Activated CD4-positive, alpha-beta T cell treated with anti-CD3 and anti-CD28 coated beads, Interleukin-2, amount 50 U/mL, for 4 hours (primary cell): Measurements from ENCODE around the gene PRPF40A.
A peak's percentile ranks its signal among the peaks of the same experiment; 100 is the strongest.

Source experiments
- DNase-seq, 2 experiments: peaks; one replicate each; pipeline ENCODE4 v3.0.0-alpha.2; 2020

The PRPF40A gene

DNA sequence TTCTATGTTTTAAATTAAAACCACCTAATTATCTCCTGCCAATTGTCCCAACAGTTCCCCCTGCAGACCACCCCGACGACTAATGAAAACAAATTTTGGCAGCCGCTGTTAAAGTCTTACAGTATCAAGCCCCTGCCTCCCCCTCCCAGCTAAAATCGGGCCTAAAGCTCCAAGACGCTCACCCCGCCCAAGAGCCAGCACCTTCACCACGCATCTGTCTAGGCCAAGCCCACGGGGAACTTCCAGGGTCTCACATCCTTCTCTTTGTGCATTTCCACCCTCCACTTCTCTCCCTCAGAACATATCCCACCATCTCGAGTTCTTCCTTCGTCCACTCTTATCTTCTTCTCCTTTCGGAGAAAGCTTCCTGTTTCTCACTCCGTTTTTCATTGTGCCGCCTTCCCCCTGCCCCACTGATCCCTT is 445 bp downstream of the PRPF40A start:
- peak; percentile 25 to 27 for DNase-seq

DNA sequence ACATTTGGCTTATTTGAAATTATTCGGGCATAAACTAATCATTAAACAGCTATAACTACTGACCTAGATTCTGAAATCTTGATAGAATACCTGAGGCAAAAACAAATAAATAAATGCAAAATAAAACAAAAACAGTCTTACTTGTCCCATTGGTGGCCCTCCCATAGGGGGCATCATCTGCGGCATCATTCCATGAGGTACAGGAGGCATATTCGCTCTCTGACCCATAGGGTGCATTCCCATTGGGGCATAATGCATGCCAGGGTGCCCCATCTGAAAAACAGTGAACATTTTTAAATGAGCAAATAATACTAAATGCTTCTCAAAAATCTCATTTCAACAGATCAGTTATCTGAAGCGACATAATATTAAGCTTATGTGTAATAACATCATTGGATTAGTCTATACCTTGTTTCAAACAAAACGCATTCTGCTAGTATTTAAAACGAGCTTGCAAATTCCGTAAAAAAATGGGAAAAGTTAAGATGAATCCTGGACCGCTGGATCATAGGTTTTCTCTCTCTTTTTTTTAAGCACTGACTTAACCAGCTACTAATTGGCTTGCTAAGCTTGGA is 1.3 kb downstream of the PRPF40A start:
- DNase-seq, result no peak

DNA sequence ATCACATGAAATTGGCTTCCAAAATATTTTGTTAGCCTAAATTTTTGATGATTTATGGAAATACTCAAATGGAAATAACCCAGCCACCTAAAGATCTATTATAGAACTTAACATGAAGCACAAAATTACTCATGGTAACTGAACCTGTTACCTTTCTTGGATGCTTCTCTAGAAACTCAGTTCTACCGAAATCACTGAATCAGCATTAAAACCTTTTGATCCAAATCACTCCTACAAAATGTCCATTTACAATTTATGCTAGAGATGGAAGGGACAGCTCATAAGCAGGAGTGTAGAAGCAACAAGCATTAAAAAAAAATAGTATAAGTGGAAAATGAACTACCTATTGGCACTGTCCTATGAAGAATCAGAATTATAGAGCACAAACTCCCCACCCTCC is 2.1 kb downstream of the PRPF40A start:
- no peak for DNase-seq

DNA sequence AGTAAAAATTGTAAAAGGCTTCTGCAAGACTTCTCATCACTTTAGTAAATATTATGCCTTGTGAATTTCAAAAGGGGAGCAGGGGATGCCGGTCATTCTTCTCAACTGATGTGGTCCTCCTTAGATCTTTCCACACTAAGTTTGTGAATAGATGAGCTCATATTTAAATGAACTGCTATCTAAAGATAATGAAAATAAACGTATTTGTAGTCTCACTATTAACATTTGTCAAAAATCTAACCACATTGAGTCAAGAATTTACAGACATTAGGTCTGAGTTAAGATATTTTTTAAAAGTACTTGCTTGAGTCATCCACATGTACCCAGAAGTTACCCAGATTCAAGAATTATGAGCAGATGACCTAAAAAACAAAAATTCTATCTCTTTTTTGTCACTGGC is 6.5 kb downstream of the PRPF40A start:
- no peak for DNase-seq

DNA sequence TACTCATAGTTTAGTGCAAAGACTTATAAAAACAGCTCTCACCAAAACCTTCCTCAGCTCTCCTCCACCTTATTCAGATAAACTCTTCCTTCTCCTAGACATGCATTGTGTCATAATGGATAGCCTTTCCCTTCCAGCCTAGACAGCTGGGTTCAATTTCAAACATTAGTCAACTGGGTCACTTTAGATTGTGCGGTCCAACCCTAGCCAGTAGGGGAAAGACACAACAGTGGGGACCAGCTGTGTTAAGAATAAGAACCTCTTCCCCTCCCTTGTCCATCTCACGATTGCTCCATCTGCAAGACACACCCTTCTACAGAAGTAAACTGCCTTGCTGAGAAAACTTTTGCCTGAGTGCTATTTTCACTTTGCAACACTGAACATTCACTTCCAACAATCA is 8.5 kb downstream of the PRPF40A start:
- DNase-seq, result no peak

DNA sequence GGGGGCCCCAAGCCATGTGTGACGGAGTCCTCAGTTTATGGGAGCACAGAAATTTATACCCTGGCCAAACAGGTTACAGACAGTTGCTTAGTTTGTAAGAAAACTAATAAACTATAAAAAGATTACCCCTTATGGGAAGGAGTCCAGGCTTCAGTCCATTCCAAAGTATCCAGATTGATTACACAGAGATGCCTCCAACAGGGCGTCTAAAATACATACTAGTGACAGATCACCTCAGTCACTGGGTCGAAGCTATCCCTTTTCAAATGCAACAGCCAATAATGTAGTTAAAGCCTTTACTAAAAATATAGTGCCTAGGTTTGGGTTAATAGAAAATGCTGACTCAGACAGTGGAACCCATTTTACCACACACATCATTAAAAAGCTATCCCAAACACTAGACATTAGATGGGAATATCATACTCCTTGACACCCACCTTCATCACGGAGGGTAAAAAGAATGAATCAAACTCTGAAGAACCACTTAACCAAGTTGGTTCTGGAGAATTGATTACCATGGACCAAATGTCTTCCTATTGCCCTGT is 10.7 kb downstream of the PRPF40A start:
- DNase-seq, result no peak

DNA sequence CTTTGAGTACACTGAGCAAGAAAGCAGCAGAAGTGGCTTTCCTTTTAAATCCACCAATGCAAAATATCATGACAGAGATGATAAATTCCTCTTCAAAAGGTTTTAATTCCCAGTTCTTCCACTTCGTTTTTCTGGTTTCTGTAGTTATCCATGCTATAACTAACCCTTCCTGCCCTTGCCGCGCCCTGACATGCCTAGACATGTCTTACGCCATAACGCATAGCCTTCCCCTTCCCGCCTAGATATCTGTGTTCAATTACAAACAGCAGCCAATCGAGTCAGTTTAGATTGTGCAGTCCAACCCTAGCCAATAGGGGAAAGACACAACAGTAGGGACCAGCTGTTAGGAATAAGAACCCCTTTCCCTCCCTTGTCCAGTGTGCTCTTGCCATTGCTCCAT is 16.1 kb downstream of the PRPF40A start:
- no peak for DNase-seq

DNA sequence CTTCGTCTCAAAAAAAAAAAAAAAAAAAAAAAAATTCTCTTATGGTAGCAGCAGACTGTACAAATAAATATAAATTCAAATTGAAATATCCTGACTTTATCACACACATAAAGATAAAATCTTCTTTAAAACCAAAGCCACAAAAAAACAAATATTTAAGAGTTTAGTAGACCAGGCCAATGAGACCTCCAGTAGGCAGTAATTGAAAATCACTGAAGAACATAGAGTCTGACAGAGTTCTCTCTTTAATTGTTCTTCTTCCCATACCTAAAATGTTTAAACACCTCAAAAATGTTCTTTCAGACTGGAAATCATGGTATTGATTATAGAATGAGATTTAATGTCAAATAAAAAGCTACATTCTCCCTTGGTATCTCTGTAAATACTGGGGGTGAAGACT is 20.8 kb downstream of the PRPF40A start:
- no peak for DNase-seq

DNA sequence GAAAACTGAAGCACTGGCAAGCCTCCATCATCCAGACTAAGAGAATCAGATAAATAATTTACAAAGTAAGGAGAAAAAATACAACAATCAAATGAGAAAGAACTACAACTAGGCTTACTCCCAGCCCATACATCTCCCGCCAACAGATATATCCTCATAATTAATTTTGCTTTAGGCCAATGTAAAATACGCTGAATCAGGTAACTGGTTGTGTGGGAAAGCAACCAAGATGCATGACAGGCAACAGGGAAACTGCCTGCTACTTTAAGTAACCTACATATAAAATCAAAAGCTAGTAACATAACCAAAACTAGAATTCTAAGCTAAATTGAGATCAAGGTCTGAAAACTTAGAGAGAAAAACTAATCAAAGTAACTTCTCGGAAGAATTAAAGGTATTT is 21.5 kb downstream of the PRPF40A start:
- DNase-seq, result no peak

DNA sequence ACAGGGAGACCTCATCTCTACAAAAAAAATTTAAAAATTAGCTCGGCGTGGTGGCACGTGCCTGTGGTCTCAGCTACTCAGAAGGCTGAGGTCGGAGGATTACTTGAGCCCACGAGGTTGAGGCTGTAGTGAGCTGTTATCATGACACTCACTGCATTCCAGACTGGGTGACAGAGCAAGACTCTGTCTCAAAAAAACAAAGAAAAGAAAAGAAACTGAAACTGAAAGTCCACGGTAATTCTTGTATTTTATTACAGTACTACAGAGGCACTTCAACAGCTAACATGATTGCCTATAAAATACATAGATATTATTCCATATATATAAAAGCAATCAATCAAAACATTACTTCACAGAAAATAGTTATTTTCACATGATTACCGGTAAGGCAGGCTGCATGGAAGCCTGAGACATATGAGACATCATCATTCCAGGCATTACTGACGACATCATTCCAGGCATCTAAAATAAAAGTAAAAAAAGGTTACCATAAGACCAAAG is 23.1 kb downstream of the PRPF40A start:
- DNase-seq, result peak; percentile 29 to 33

DNA sequence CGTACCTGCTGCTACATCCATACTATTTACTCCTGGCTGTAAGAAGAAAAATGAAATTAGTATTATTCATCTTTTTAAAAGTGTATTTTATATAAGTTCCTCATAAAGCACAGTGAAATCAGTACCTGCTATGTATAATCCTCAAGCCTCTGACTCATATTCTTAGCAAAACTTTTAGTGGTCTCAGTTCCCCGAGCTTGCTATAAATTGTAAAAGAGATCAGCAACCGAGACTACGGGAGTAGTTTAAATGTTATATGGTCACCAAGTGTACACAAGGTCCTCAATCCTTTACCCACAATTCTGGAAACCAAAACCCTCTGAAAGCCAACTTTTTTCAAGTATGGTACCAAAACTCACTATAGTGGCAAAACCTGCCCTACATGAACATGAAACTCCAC is 24.2 kb downstream of the PRPF40A start:
- DNase-seq, result no peak

DNA sequence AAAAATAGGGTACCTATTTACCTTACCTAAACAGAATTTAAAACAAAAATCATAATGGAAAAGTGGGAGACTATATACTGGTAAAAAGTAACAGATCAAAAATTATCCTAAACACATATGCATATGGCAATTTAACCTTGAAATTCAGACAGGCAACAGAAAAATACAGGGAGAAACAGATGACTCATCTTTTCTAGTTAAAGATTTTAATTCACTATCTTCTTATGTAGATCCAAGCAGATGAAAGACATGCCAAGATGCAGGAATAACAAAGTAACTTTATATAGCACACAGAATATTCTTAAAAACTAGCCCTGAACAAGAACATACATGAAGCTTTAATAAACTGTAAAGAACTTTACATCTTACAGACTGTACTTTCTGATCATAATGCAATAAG is 30.9 kb downstream of the PRPF40A start:
- no peak for DNase-seq

DNA sequence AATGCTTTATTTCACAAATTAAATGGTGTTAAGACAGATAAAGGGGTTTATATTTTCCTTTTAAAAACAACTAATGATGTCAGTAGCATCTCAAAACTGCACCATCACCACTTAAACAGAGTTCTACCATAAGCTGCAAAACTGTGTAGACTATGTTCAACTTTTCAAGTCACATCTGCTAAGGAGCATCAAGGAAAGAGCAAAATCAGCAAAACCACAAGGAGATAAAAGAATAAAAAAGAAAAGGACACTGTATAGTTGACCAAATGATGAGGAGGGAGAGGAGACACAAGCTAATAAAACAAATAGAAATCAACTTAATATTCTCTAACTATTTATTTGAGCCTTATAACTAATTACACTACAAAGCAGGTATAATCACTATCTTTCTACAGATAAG is 33.9 kb downstream of the PRPF40A start:
- DNase-seq, result no peak

DNA sequence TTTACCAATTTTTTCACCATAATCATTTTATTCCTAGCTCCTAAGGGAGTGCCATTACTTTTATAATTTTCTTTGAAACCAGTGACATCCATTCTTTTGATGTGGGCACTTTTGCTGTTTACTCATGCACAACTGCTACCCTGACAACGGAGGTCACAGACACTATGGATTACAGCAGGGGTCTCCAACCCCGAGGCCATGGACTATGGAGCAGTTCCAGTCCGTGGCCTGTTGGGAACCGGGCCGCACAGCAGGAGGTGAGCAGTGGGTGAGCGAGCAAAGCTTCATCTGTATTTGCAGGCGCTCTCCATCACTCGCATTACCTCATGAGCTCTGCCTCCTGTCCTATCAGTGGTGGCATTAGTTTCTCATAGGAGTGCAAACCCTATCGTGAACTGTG is 34.6 kb downstream of the PRPF40A start:
- no peak for DNase-seq

DNA sequence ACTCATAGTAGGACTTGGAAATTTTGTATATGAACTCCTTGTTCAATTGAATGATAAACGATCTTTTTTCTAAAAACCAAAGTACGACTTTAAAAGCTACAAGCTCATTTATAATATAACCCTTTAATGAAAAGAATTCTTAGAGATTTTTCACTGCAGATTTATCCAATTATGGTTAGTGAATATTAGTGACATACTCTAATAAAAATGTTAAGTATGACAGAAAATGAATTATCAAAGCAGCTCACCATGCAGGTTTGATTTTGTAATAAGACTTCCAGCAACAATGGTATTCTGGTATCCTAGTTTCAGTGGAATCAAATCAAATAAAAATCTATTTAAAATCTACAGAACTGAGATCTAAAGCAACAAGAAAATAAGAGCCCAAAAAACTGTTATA is 38.5 kb downstream of the PRPF40A start:
- no peak for DNase-seq

DNA sequence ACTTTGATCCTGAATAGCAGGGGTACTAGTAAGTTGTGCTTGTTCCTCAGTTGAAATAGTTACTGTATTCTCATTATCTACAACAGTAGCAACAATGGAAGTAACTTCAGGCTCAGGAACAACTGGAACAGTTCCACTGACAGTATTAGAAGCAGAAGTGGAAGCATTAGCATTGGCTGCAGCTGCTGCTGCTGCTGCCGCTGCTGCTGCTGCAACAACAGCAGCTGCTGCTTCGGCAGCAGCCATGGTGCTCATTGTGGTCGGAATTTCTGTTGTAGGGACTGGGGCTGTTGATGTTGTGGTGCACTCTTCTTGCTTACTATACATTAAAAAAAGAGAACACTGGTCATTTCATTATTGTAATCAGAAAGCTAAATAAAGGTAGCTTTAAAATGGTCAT is 40.8 kb downstream of the PRPF40A start:
- no peak for DNase-seq

DNA sequence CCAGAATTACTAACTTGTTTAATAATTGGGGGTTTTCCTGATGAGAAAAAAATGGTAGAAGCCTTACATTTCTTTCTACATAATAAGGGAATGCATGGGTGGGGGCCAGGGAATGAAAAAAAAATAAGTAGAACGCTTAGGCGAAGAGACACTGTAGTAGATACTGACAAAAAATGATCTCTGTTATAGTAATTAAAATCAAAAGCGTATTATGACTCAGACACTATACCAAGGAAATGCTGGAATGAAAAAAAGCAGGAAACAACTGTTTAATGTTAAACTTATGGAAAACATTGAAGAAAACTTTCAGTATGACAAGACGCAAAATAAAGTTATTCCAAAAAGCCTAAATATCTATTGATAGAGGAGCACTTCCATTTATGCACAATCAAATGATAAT is 42.9 kb downstream of the PRPF40A start:
- no peak for DNase-seq

DNA sequence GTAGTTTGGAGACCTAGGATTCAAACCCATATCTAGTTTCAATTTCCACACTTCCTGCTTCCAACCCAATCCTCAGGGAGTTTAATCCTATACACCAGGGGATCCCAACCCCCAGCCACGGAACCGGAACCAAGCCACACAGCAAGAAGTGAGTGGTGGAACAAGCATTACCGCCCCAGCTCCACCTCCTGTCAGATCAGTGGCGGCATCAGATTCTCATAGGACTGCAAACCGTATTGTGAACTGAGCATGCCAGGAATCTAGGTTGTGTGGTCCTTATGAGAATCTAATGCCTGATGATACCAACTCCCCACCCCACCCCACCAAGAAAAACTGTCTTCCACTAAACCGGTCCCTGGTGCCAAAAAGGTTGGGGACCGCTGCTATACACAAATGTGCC is 52.5 kb downstream of the PRPF40A start:
- DNase-seq, result no peak

DNA sequence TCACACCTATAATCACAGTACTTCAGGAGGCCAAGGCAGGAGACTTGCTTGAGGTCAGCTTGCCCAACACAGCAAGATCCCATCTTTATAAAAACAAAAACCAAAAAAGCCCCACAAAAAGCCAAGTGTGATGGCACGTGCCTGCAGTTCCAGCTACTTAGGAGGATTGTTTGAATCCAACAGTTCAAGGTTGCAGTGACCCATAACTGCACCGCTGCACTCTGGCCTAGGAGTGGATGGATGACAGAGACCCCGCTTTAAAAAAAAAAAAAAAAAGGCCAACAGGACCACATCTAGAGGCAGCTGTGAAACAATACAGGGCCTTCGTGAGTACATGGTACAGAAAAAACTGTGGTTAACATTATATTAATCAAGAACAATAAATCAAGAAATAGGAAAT is 56.2 kb downstream of the PRPF40A start:
- DNase-seq, result no peak

DNA sequence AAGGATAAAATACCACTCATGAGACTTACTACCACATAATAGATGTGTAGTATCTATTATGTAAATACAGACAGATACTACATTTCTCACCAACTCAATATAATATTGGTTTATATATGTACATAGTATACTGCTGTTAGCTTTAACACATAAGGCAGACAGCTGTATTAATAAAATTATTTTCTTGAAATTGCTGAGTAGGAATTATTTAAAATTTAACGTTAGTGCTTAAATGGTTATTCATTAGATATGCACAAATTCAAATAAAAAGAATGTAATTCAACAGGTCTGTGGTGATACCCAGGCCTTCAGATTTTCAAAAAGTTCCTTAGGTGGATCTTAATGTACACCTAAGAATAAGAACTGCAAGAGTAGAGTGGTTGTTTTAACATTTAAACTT is 59.0 kb downstream of the PRPF40A start:
- no peak for DNase-seq

DNA sequence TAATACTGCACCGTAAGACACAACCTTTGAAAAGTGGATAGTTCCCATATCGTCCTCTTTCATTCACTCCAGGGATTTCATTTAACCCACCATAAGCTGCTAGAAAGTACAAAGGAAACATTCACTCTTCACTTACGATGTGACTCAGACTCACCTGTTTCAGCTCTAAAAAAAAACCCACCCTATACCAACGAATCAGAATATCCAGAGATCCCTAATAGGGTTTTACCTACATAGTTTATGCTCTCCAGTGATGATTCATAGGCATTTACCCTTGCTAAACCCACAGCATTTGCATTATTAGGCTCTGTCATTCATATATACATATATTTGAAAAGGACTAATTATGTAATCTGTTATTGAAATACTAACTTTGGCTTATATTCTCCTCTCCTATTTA is 60.2 kb downstream of the PRPF40A start:
- DNase-seq, result no peak

DNA sequence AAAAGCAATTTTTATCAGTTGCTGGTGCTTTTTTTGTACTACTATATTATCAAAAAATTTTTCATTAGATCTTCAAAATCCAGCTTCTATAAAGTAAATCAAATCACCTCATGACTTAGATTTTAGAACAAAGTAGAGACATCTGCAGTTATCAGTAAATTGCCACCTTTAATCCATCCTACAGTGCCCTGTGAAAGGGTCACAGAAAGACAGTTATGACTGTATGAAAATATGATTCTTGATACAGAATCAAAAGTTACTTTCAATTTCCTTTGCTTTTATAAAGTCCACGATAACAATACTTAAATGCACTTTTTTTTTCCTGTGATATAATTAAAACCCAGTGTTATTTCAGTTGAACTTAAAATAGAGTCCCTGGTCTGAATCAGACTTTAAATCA is 61.4 kb downstream of the PRPF40A start:
- no peak for DNase-seq

DNA sequence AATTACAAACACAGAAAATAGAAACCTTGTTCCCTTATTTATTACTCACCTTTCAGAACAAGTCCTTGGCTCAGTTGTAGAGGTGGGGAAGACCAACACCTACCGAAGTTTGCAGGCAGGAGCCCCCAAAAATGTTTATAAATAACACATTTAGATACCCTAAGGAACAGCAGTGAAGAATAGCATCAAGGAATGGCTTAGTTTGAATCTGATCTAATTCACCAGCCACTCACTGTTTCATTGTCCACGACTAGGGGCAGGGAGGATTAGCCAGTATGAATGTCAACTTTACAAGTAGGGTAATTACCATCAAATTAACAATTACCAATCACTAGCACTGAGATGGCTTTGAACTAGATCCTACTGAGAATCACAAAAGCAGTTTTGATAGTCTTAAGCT is 65.4 kb downstream of the PRPF40A start:
- DNase-seq, result no peak

DNA sequence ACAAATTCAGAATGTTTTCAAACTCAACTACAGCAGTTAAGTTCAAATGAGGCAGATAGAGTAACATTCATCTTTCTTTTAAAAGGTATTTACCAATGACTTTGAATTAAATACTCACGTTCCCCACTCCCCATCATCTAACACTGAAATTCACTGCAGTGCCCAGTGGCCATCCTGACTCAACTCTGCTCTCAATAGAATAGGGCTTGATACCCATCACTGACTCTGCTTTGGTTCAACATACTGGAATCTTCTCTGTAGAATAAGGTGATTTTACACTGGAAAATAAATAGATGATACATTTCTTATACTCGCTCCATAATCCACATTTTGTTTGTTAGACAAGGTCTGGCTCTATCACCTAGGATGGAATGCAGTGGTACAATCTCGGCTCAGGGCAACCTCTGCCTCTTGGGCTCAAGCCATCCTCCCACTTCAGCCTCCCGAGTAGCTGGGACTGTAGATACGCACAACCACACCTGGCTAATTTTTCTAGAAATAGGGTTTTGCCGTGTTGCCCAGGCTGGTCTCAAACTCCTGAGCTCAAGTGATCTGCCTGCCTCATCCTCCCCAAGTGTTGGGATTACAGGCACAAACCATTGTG is 66.4 kb downstream of the PRPF40A start:
- no peak for DNase-seq

DNA sequence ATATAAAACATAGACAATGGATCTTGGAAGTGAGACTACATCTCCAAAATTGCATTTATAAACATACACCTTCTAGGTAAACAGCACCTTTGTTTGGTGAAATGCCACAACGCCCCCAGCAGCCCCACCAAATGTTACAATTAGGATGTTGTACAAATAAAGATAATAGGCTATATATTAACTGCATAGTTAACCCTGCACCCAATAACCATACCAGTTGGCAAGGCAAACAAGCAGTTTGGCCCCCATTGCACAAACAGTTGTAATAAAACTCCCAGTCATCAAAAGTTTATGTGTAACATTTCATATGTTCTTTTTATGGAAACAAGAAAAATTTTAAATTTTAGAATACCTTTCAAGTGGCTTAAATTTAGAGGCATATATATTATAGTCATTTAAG is 67.3 kb downstream of the PRPF40A start:
- DNase-seq, result no peak
